ENCODE data around the gene IP6K1. TPM values are rescaled to one million over a fixed set of nuclear protein-coding genes. Genes with fewer than 3 reads are reported as not detected.

IP6K1 gene
- polyA plus RNA-seq, 1 donor (not counting 4 experiments of a cell fraction or from before 2014, with no cell fraction given), result 24.5 TPM

GRCh38 chr3:49794431-49794830 is 8.1 kb upstream of the IP6K1 start:
- Histone ChIP-seq H3K9me3 (ENCODE audit: control insufficient read depth, low read depth, low read length) (no peaks in the 10 kb centered on the region), H3K4me3 (ENCODE audit: control insufficient read depth in 2 of 3, extremely low read depth in 1 of 3, insufficient read depth in 2 of 3, low read depth in 1 of 3, low read length in 3 of 3) (no peak overlapping the region), H4K20me1 (ENCODE audit: control insufficient read depth, extremely low read depth, insufficient read depth, low read length) (no peaks in the 10 kb centered on the region), H3K9ac (ENCODE audit: control insufficient read depth, extremely low read depth, insufficient read depth, low read length) (no peak overlapping the region), H3K27me3 (ENCODE audit: control insufficient read depth, extremely low read depth, insufficient read depth, low read length) (peaks cover 5% of the 10 kb centered on the region), H3K36me3 (ENCODE audit: control insufficient read depth in 2 of 2, extremely low read depth in 1 of 2, insufficient read depth in 2 of 2, low read length in 2 of 2) (no peaks in the 10 kb centered on the region), H3K4me1 (ENCODE audit: control insufficient read depth, extremely low read depth, insufficient read depth, low read length) (peaks cover 2% of the 10 kb centered on the region), H3K9me1 (ENCODE audit: control insufficient read depth, extremely low read depth, insufficient read depth, low read length) (no peaks in the 10 kb centered on the region), H3K79me2 (ENCODE audit: control insufficient read depth, insufficient read depth, low read length) (no peaks in the 10 kb centered on the region), H3K4me2 (ENCODE audit: control insufficient read depth, extremely low read depth, insufficient read depth, low read depth, low read length) (no peak overlapping the region), H2AFZ (ENCODE audit: control insufficient read depth, low read length) (no peak overlapping the region), H3K27ac (ENCODE audit: control insufficient read depth, insufficient read depth, low read length) (no peak overlapping the region)
- FAIRE-seq (no peak), DNase-seq (ENCODE audit: low read depth, low spot score) (no peak)
- TF ChIP-seq EZH2 (IDR thresholded peaks at IDR 0.05; ENCODE audit: low read length) (no peak), CTCF (optimal IDR thresholded peaks at IDR 0.05 in 1 of 3, IDR thresholded peaks at IDR 0.05 in 1 of 3, conservative IDR thresholded peaks at IDR 0.05 in 1 of 3; ENCODE audit: extremely low read depth in 1 of 3, insufficient read depth in 2 of 3, low read length in 3 of 3) (no peak)
- dilution Hi-C loops (cut with MboI; ENCODE audit: extremely low pct_ligation_motif_present, low sequenced_read_pairs), result no loop called here

GRCh38 chr3:49793486-49794085 is 7.2 kb upstream of the IP6K1 start:
- H3K4me2 ChIP-seq (ENCODE audit: control insufficient read depth, extremely low read depth, insufficient read depth, low read depth, low read length), result no peak overlapping the region
- H3K9ac ChIP-seq (ENCODE audit: control insufficient read depth, extremely low read depth, insufficient read depth, low read length), result no peak overlapping the region
- H3K27me3 ChIP-seq (ENCODE audit: control insufficient read depth, extremely low read depth, insufficient read depth, low read length), result peaks cover 5% of the 10 kb centered on the region
- no peak overlapping the region for H3K4me3 ChIP-seq (ENCODE audit: control insufficient read depth in 2 of 3, extremely low read depth in 1 of 3, insufficient read depth in 2 of 3, low read depth in 1 of 3, low read length in 3 of 3)
- FAIRE-seq (no peak), DNase-seq (ENCODE audit: low read depth, low spot score) (no peak)
- dilution Hi-C loops (cut with MboI; ENCODE audit: extremely low pct_ligation_motif_present, low sequenced_read_pairs), result no loop called here
- H3K79me2 ChIP-seq (ENCODE audit: control insufficient read depth, insufficient read depth, low read length), result no peaks in the 10 kb centered on the region
- H3K4me1 ChIP-seq (ENCODE audit: control insufficient read depth, extremely low read depth, insufficient read depth, low read length), result no peaks in the 10 kb centered on the region
- H3K36me3 ChIP-seq (ENCODE audit: control insufficient read depth in 2 of 2, extremely low read depth in 1 of 2, insufficient read depth in 2 of 2, low read length in 2 of 2), result no peaks in the 10 kb centered on the region
- H4K20me1 ChIP-seq (ENCODE audit: control insufficient read depth, extremely low read depth, insufficient read depth, low read length), result no peaks in the 10 kb centered on the region
- H3K9me3 ChIP-seq (ENCODE audit: control insufficient read depth, low read depth, low read length), result no peaks in the 10 kb centered on the region
- no peak for TF ChIP-seq CTCF (optimal IDR thresholded peaks at IDR 0.05 in 1 of 3, IDR thresholded peaks at IDR 0.05 in 1 of 3, conservative IDR thresholded peaks at IDR 0.05 in 1 of 3; ENCODE audit: extremely low read depth in 1 of 3, insufficient read depth in 2 of 3, low read length in 3 of 3)
- no peak for TF ChIP-seq EZH2 (IDR thresholded peaks at IDR 0.05; ENCODE audit: low read length)
- H2AFZ ChIP-seq (ENCODE audit: control insufficient read depth, low read length), result no peak overlapping the region
- no peak overlapping the region for H3K27ac ChIP-seq (ENCODE audit: control insufficient read depth, insufficient read depth, low read length)
- H3K9me1 ChIP-seq (ENCODE audit: control insufficient read depth, extremely low read depth, insufficient read depth, low read length), result no peaks in the 10 kb centered on the region
